LNCAP (cell line): ENCODE data around the gene SETBP1.

ENCODE experiments used
- CTCF ChIP-seq: fragments of 450-650 bp; IDR thresholded peaks from 2 replicates; pipeline ENCODE4 v1.5.1; 2017; ENCODE audit warnings: mild to moderate bottlenecking

The SETBP1 gene

GRCh38 chr18:44687421-44687820 lies 6.7 kb downstream of the SETBP1 start:
- TF ChIP-seq CTCF, result no peak

- TF ChIP-seq CTCF, result no peak
Measured at GRCh38 chr18:44689736-44690135, 9.0 kb downstream of the SETBP1 start.

DNA sequence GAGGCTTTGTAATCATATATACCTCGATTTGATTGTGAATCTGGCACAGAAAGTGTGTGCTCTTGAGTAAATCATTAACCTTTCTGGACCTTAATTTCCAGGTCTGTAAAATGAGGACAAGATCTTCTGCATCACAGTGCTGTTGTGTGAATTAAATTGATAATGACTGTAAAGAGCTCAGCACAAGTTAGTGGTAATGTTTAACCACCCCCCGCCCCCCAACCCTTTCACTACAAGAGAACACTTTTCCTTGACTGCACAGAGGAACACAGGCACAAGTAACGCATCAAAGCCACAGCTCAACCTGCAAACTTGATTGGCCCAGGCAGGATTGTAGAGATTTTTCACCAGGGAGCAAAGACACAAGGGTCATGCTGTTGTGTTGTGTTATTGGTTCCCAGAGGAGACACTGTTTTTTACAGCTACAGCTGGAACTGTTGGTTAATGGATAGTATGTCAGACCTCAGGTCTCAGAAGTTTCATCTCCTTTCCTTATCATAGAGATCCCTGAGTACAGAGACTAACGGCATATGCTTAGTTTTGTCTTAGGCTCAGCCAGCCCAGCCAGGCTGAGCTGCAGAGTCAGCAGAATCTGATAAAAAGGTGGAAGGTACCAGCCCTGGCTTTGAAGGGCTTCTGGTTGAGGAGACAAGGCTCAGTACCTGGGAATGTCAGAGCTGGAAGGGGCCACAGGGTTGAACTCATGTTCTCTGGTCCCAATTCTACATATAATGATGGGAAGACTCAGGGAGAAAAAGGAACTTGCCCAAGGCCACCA lies 10.6 kb downstream of the SETBP1 start:
- no peak for TF ChIP-seq CTCF

DNA sequence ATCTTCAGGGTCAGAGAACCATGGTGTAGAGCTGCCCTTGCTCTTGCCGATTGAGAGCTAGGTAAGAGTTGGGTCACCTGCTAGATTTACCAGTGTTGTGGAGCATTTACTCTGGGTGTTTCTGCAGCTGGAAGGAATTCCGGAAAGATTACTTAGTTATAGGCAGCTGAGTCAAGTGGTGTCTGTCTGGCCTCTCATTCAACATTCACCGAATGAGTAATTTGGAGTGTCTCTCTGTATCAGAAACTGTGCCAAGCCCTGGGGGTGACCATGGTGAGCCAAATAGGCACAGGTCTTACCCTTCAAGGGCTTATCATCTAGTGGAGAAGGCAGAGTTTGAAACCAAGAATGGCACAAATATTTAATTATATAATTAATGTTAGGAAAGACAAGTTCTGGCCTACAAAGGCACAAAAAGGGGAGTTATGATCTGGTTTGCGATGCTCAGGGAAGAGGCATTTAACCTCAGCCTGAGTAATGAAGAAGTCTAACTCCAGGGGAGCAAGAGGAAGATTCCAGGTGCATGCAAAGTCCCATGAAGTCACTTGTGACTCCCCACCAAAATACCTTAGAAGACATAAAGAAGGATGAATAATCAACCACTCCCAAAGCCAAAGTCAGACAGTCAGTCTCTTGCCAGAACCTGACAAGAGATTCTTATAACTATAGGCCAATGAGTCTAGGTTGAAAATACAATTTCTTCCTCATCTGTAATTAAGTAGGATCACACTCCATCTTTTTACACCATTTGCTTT lies 12.5 kb downstream of the SETBP1 start:
- TF ChIP-seq CTCF, result no peak

- TF ChIP-seq CTCF, result no peak
Measured at GRCh38 chr18:44695503-44695902, 14.8 kb downstream of the SETBP1 start.

DNA sequence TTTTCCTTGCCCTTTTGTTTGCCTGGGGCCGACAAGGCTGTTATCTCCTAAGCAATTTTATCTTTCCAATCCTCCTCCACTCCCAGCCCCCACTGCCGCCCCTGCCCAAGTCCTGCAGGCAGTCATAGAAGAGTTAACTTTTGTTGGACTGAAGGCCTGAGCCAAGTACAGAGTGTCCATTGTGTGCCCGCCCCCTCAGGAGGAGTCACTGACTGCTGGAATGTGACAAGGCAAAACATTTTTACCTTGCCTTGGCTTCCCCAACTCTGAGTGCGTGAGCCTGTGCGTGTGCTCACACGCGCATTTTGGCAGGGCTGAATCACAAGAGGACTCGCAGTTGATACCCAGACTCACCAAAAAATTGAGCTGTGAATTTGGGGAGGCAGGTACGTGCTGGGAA lies 16.2 kb downstream of the SETBP1 start:
- TF ChIP-seq CTCF, result no peak

- TF ChIP-seq CTCF, result no peak
Measured at GRCh38 chr18:44697315-44697714, 16.6 kb downstream of the SETBP1 start.
